H9 (cell line): ENCODE measurements around the gene UBAC2. TPM values are rescaled to one million over a fixed set of nuclear protein-coding genes. Genes with fewer than 3 reads are reported as not detected.
A peak's percentile ranks its signal among the peaks of the same experiment; 100 is the strongest.

Experiments used
- DNase-seq: peaks from one replicate; pipeline ENCODE4 v3.0.0-alpha.2; 2017
- H2AFZ ChIP-seq: one replicate; pipeline ENCODE4 v1.6.1; 2013; ENCODE audit warnings: mild to moderate bottlenecking, low read length, control low read depth, moderate library complexity
- H2AK5ac ChIP-seq: 2 replicates; pipeline ENCODE4 v1.6.1; 2013; ENCODE audit warnings: low read length, control low read depth, mixed read lengths; ENCODE audit not compliant: insufficient read length
- H2BK120ac ChIP-seq: one replicate; pipeline ENCODE4 v1.6.1; 2013; ENCODE audit warnings: low read depth, mild to moderate bottlenecking, low read length, control low read depth, inconsistent platforms; ENCODE audit not compliant: poor library complexity, severe bottlenecking
- H2BK12ac ChIP-seq: 2 replicates; pipeline ENCODE4 v1.6.1; 2013; ENCODE audit warnings: low read length, control low read depth, mixed read lengths, low read depth; ENCODE audit not compliant: insufficient read length
- H2BK15ac ChIP-seq: 2 replicates; pipeline ENCODE4 v1.6.1; 2013; ENCODE audit warnings: low read depth, low read length, control low read depth
- H2BK20ac ChIP-seq: one replicate; pipeline ENCODE4 v1.6.1; 2013; ENCODE audit warnings: low read depth, mild to moderate bottlenecking, low read length, control low read depth, inconsistent platforms; ENCODE audit not compliant: poor library complexity, severe bottlenecking
- H2BK5ac ChIP-seq: 2 replicates; pipeline ENCODE4 v1.6.1; 2013; ENCODE audit warnings: low read length, control low read depth, mixed read lengths; ENCODE audit not compliant: insufficient read length
- H3K14ac ChIP-seq: 2 replicates; pipeline ENCODE4 v1.6.1; 2013; ENCODE audit warnings: low read length, control low read depth; ENCODE audit not compliant: insufficient read depth
- H3K18ac ChIP-seq: 2 replicates; pipeline ENCODE4 v1.6.1; 2013; ENCODE audit warnings: low read depth, mild to moderate bottlenecking, mixed read lengths, low read length, control low read depth; ENCODE audit not compliant: insufficient read length
- H3K23ac ChIP-seq: 2 replicates; pipeline ENCODE4 v1.6.1; 2013; ENCODE audit warnings: low read length, control low read depth, mixed read lengths, low read depth; ENCODE audit not compliant: insufficient read length
- H3K23me2 ChIP-seq: 2 replicates; pipeline ENCODE4 v1.6.1; 2013; ENCODE audit warnings: low read depth, mild to moderate bottlenecking, mixed read lengths, low read length, control low read depth; ENCODE audit not compliant: insufficient read length, poor library complexity, severe bottlenecking
- H3K27ac ChIP-seq: 2 replicates; pipeline ENCODE4 v1.5.1; 2013; ENCODE audit warnings: low read length, control low read depth, mixed read lengths, low read depth; ENCODE audit not compliant: insufficient read length
- H3K27me3 ChIP-seq: 2 replicates; pipeline ENCODE4 v1.6.1; 2013; ENCODE audit warnings: low read length, control low read depth, inconsistent platforms; ENCODE audit not compliant: insufficient read depth
- H3K4ac ChIP-seq: 2 replicates; pipeline ENCODE4 v1.6.1; 2013; ENCODE audit warnings: low read depth, mild to moderate bottlenecking, control low read depth, inconsistent platforms, low read length, moderate library complexity
- H3K4me1 ChIP-seq: 2 replicates; pipeline ENCODE4 v1.6.1; 2013; ENCODE audit warnings: low read length, control low read depth, inconsistent platforms; ENCODE audit not compliant: insufficient read depth
- H3K4me2 ChIP-seq: 2 replicates; pipeline ENCODE4 v1.6.1; 2013; ENCODE audit warnings: low read length, control low read depth, mixed read lengths; ENCODE audit not compliant: insufficient read length, insufficient read depth
- H3K56ac ChIP-seq: 2 replicates; pipeline ENCODE4 v1.6.1; 2013; ENCODE audit warnings: low read depth, mild to moderate bottlenecking, mixed read lengths, low read length, control low read depth; ENCODE audit not compliant: insufficient read length
- H3K79me1 ChIP-seq: 2 replicates; pipeline ENCODE4 v1.6.1; 2013; ENCODE audit warnings: low read depth, mild to moderate bottlenecking, moderate library complexity, low read length, control low read depth, inconsistent platforms; ENCODE audit not compliant: insufficient read depth, poor library complexity, severe bottlenecking
- H3K79me2 ChIP-seq: 2 replicates; pipeline ENCODE4 v1.6.1; 2013; ENCODE audit warnings: low read length, control low read depth, inconsistent platforms; ENCODE audit not compliant: insufficient read depth
- H3K9ac ChIP-seq: 2 replicates; pipeline ENCODE4 v1.6.1; 2013; ENCODE audit warnings: low read length, control low read depth, mixed read lengths; ENCODE audit not compliant: insufficient read length; ENCODE audit errors: extremely low read depth
- H3K9me3 ChIP-seq: one replicate; pipeline ENCODE4 v1.6.1; 2013; ENCODE audit warnings: low read depth, low read length, inconsistent platforms; ENCODE audit not compliant: control insufficient read depth
- H3T11ph ChIP-seq: one replicate; pipeline ENCODE4 v1.6.1; 2013; ENCODE audit warnings: mild to moderate bottlenecking, low read length, control low read depth, inconsistent platforms
- H4K20me1 ChIP-seq: one replicate; pipeline ENCODE4 v1.6.1; 2013; ENCODE audit not compliant: control insufficient read depth, insufficient read length, insufficient read depth
- H4K5ac ChIP-seq: 2 replicates; pipeline ENCODE4 v1.6.1; 2013; ENCODE audit warnings: low read depth, mild to moderate bottlenecking, mixed read lengths, low read length, control low read depth; ENCODE audit not compliant: insufficient read length
- H4K8ac ChIP-seq: replicated peaks from 2 replicates; pipeline ENCODE4 v1.6.1; 2013; ENCODE audit warnings: low read length, control low read depth, mixed read lengths, low read depth; ENCODE audit not compliant: insufficient read length
- H4K91ac ChIP-seq: 2 replicates; pipeline ENCODE4 v1.6.1; 2013; ENCODE audit warnings: low read depth, mild to moderate bottlenecking, moderate library complexity, mixed read lengths, low read length, control low read depth; ENCODE audit not compliant: insufficient read length
- H3K27ac Mint-ChIP-seq, 3 experiments: 2 replicates in 2 of 3; 3 replicates in 1 of 3; pipeline ENCODE4 v1.8.0; 2020 to 2021; ENCODE audit warnings: mixed read lengths in 3 of 3, mild to moderate bottlenecking in 1 of 3, moderate library complexity in 1 of 3
- H3K27me3 Mint-ChIP-seq: 2 replicates; pipeline ENCODE4 v1.8.0; 2021; ENCODE audit warnings: low read depth, mild to moderate bottlenecking, moderate library complexity, mixed read lengths
- H3K36me3 Mint-ChIP-seq, 3 experiments: 2 replicates in 2 of 3; 3 replicates in 1 of 3; pipeline ENCODE4 v1.8.0; 2020 to 2021; ENCODE audit warnings: low read depth in 3 of 3, mixed read lengths in 3 of 3; ENCODE audit not compliant: insufficient read depth in 1 of 3
- H3K4me1 Mint-ChIP-seq, 2 experiments: 2 replicates each; pipeline ENCODE4 v1.8.0; 2020; ENCODE audit warnings: mixed read lengths in 2 of 2
- H3K4me3 Mint-ChIP-seq, 2 experiments: 2 replicates in 1 of 2; 3 replicates in 1 of 2; pipeline ENCODE4 v1.8.0; 2020 to 2021; ENCODE audit warnings: mild to moderate bottlenecking in 2 of 2, mixed read lengths in 2 of 2, moderate library complexity in 1 of 2
- H3K9me3 Mint-ChIP-seq, 2 experiments: 2 replicates in 1 of 2; 3 replicates in 1 of 2; pipeline ENCODE4 v1.8.0; 2020; ENCODE audit warnings: mild to moderate bottlenecking in 2 of 2, mixed read lengths in 2 of 2, moderate library complexity in 1 of 2
- WGBS: extraction: QIAGEN DNeasy Blood & Tissue Kit; methylation state at CpG from one replicate; pipeline ENCODE4 v1.1.7; 2013; ENCODE audit warnings: missing lambda C conversion rate, low lambda C conversion rate, mixed read lengths; ENCODE audit not compliant: insufficient read length; ENCODE audit errors: extremely low coverage; 5-methylcytosine and 5-hydroxymethylcytosine counted together
- total RNA-seq: library from RNA; stranded (reverse); gene quantifications from 2 replicates; pipeline ENCODE4 v1.2.1, GENCODE V29; 2021
- TF ChIP-seq, protein P1 (sequence below): fragments of 200-600 bp; sonication (generic); conservative IDR thresholded peaks from 3 replicates; pipeline ENCODE4 v1.8.0; 2021; ENCODE audit warnings: antibody characterized with exemption, mild to moderate bottlenecking

Gene UBAC2
- total RNA-seq, 1 experiment from 2014 or later, result 52.3 TPM

DNA sequence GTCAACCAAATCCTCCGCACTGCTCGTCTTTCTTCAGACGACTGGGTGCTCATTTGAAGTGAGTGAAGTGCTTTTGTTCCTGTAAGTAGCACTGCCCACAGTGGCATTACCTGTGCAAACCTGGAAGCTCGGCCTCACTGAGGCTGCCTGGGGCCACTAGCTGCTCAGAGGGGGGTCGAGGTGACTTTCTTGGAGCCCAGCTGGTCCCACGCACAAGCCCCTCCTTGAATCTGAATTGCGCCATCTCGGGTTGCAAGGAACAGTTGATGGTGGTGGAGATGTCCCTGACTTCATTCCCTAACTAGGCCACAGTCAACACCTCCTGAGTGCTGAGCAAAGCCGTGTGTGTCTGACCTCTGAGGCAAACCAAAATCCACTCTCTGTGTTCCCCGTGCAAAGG is 185.8 kb downstream of the UBAC2 start:
- no peak overlapping the region for H3T11ph ChIP-seq

More for the DNA sequence above, 185.8 kb downstream of the UBAC2 start:
- Histone ChIP-seq H4K20me1 (no peaks in the 10 kb centered on the region), H2BK5ac (no peak overlapping the region), H4K91ac (no peak overlapping the region), H3K4me1 (no peaks in the 10 kb centered on the region; the same call in 1 of the 2 replicates), H3K4me2 (no peak overlapping the region), H2BK12ac (no peak overlapping the region), H3K23me2 (no peaks in the 10 kb centered on the region), H3K4ac (no peak overlapping the region), H2AK5ac (no peak overlapping the region), H3K27me3 (no peaks in the 10 kb centered on the region), H3K14ac (no peak overlapping the region), H2BK120ac (no peak overlapping the region), H3K79me2 (no peaks in the 10 kb centered on the region), H3K56ac (no peak overlapping the region), H3K9me3 (no peaks in the 10 kb centered on the region), H4K5ac (no peak overlapping the region), H4K8ac (no peak overlapping the region), H3K9ac (no peak overlapping the region), H3K27ac (no peak overlapping the region), H3K18ac (no peak overlapping the region), H3K23ac (no peak overlapping the region), H2AFZ (no peak overlapping the region), H3K79me1 (no peaks in the 10 kb centered on the region), H2BK20ac (no peak overlapping the region), H2BK15ac (no peak overlapping the region)
- Mint-ChIP-seq H3K4me1 (peaks cover 25 to 28% of the 10 kb centered on the region in 2 experiments), H3K27ac (no peak overlapping the region; a peak in 1 of 7 replicates), H3K36me3 (peaks cover 0 to 21% (median 20%) of the 10 kb centered on the region in 3 experiments; a peak in 5 of 7 replicates), H3K9me3 (no peaks in the 10 kb centered on the region), H3K4me3 (no peak overlapping the region), H3K27me3 (no peaks in the 10 kb centered on the region)
- DNase-seq, result peak; percentile 37
- TF ChIP-seq, protein P1, sequence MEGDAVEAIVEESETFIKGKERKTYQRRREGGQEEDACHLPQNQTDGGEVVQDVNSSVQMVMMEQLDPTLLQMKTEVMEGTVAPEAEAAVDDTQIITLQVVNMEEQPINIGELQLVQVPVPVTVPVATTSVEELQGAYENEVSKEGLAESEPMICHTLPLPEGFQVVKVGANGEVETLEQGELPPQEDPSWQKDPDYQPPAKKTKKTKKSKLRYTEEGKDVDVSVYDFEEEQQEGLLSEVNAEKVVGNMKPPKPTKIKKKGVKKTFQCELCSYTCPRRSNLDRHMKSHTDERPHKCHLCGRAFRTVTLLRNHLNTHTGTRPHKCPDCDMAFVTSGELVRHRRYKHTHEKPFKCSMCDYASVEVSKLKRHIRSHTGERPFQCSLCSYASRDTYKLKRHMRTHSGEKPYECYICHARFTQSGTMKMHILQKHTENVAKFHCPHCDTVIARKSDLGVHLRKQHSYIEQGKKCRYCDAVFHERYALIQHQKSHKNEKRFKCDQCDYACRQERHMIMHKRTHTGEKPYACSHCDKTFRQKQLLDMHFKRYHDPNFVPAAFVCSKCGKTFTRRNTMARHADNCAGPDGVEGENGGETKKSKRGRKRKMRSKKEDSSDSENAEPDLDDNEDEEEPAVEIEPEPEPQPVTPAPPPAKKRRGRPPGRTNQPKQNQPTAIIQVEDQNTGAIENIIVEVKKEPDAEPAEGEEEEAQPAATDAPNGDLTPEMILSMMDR, result no peak
- WGBS, result no CpG with 5 or more reads among the region's 10 CpGs
